HCT116 (cell line): Measurements from ENCODE around the gene ACSS1. TPM values are rescaled to one million over a fixed set of nuclear protein-coding genes. Genes with fewer than 3 reads are reported as not detected.

Experiments
- ATAC-seq: fragments of 200-7000 bp; cut with Tn5 transposase; 2 replicates; pipeline ENCODE4 v1.9.1; 2020; ENCODE audit warnings: mild to moderate bottlenecking, moderate library complexity
- BruUV-seq: library from RNA; stranded (reverse); fragments of 400-500 nt; replicated peaks from 2 replicates; lab custom pipeline; 2021; lab: Mats Ljungman, UMichigan
- CTCF ChIA-PET: fragments of 300-600 bp; sonication (Branson Sonifier 250); formaldehyde crosslinking; loops from one replicate; lab custom pipeline; 2021; ENCODE audit warnings: antibody characterized with exemption; lab: Charles Lee
- POLR2A ChIA-PET: fragments of 300-600, 350-600 bp; sonication (Branson Sonifier 250); formaldehyde crosslinking; loops from one replicate; lab custom pipeline; 2021; ENCODE audit warnings: antibody characterized with exemption; lab: Charles Lee
- RAD21 ChIA-PET, 2 experiments: fragments of 300-600 bp; sonication (Branson Sonifier 250); formaldehyde crosslinking; loops; one replicate each; lab custom pipeline; 2023; ENCODE audit warnings: low total read pairs in 2 of 2; ENCODE audit not compliant: uncharacterized antibody in 2 of 2, unreplicated experiment in 2 of 2, low non-redundant PET in 1 of 2; lab: Charles Lee
- DNase-seq: peaks from one replicate; pipeline ENCODE4 v3.0.0-alpha.2; 2010; ENCODE audit warnings: low read depth, low spot score
- H2AFZ ChIP-seq: fragments of 200-600 bp; shearing (Covaris generic), sonication (generic); 2 replicates; pipeline ENCODE4 v1.6.1; 2017; ENCODE audit warnings: low read depth, mixed run types, mixed read lengths, antibody characterized with exemption, low read length; ENCODE audit not compliant: poor library complexity, severe bottlenecking
- H3K27ac ChIP-seq: 2 replicates; pipeline ENCODE4 v1.5.1; 2012; ENCODE audit warnings: low read depth, low read length
- H3K27me3 ChIP-seq: fragments of 200-600 bp; sonication (generic); 2 replicates; pipeline ENCODE4 v1.6.1; 2016; ENCODE audit warnings: mixed run types, low read length, mixed read lengths; ENCODE audit not compliant: insufficient read depth
- H3K36me3 ChIP-seq, 2 experiments: fragments of 200-500 bp in 1 of 2; fragments of 200-600 bp in 1 of 2; sonication (Bioruptor generic) in 1 of 2; sonication (generic) in 1 of 2; 2 replicates each; pipeline versions ENCODE4 v1.5.1 to v1.6.1; 2014 to 2016; ENCODE audit warnings: low read length in 2 of 2, inconsistent platforms in 1 of 2, mixed read lengths in 1 of 2, mixed run types in 1 of 2; ENCODE audit not compliant: insufficient read depth in 2 of 2, control insufficient read depth in 1 of 2
- H3K4me1 ChIP-seq, 2 experiments: fragments of 200-600 bp in 1 of 2; sonication (generic) in 1 of 2; 2 replicates each; pipeline versions ENCODE4 v1.5.1 to v1.6.1; 2012 to 2017; ENCODE audit warnings: low read length in 2 of 2, inconsistent platforms in 1 of 2, mild to moderate bottlenecking in 1 of 2, mixed read lengths in 1 of 2, mixed run types in 1 of 2, moderate library complexity in 1 of 2; ENCODE audit not compliant: insufficient read depth in 2 of 2, control insufficient read depth in 1 of 2
- H3K4me2 ChIP-seq: fragments of 200-600 bp; sonication (generic); 2 replicates; pipeline ENCODE4 v1.6.1; 2017; ENCODE audit warnings: mixed run types, low read length, mixed read lengths
- H3K4me3 ChIP-seq, 2 experiments: fragments of 200-600 bp in 1 of 2; sonication (generic) in 1 of 2; replicated peaks in 1 of 2; 2 replicates each; pipeline ENCODE4 v1.5.1; 2011 to 2016; ENCODE audit warnings: low read length in 2 of 2, control low read depth in 1 of 2, low read depth in 1 of 2, mild to moderate bottlenecking in 1 of 2, mixed read lengths in 1 of 2, mixed run types in 1 of 2
- H3K79me2 ChIP-seq: fragments of 200-600 bp; sonication (generic); 2 replicates; pipeline ENCODE4 v1.6.1; 2017; ENCODE audit warnings: mild to moderate bottlenecking, mixed run types, low read length, moderate library complexity, mixed read lengths; ENCODE audit not compliant: insufficient read depth
- H3K9ac ChIP-seq: fragments of 200-600 bp; sonication (generic); 2 replicates; pipeline ENCODE4 v1.6.1; 2016; ENCODE audit warnings: low read length, mixed read lengths
- H3K9me2 ChIP-seq: fragments of 200-600 bp; sonication (generic), shearing (Covaris generic); 2 replicates; pipeline ENCODE4 v1.6.1; 2017; ENCODE audit warnings: mixed run types, mild to moderate bottlenecking, moderate library complexity; ENCODE audit not compliant: insufficient read depth
- H3K9me3 ChIP-seq, 2 experiments: fragments of 200-500 bp in 1 of 2; fragments of 200-600 bp in 1 of 2; sonication (Bioruptor generic) in 1 of 2; sonication (generic) in 1 of 2; 2 replicates each; pipeline ENCODE4 v1.6.1; 2014 to 2017; ENCODE audit warnings: low read length in 2 of 2, mixed read lengths in 2 of 2, inconsistent platforms in 1 of 2, low read depth in 1 of 2, mild to moderate bottlenecking in 1 of 2, mixed run types in 1 of 2, moderate library complexity in 1 of 2; ENCODE audit not compliant: control insufficient read depth in 1 of 2, insufficient read depth in 1 of 2
- H4K20me1 ChIP-seq: fragments of 200-600 bp; sonication (generic), shearing (Covaris generic); 2 replicates; pipeline ENCODE4 v1.6.1; 2017; ENCODE audit warnings: mixed run types, mild to moderate bottlenecking, moderate library complexity; ENCODE audit not compliant: insufficient read depth
- ATF3 ChIP-seq: IDR thresholded peaks from 2 replicates; pipeline ENCODE4 v1.6.1; 2012
- CEBPB ChIP-seq: IDR thresholded peaks from 2 replicates; pipeline ENCODE4 v1.6.1; 2012; ENCODE audit warnings: low read depth
- EGR1 ChIP-seq: IDR thresholded peaks from 2 replicates; pipeline ENCODE4 v1.6.1; 2012; ENCODE audit warnings: low read depth
- EZH2 ChIP-seq: fragments of 200-600 bp; sonication (generic); IDR thresholded peaks from 2 replicates; pipeline ENCODE4 v1.6.1; 2017; ENCODE audit warnings: antibody characterized with exemption, mixed run types
- EZH2phosphoT487 ChIP-seq: fragments of 200-600 bp; IDR thresholded peaks from 2 replicates; pipeline ENCODE4 v1.6.1; 2018; ENCODE audit warnings: antibody characterized with exemption, borderline replicate concordance
- JUND ChIP-seq: IDR thresholded peaks from 2 replicates; pipeline ENCODE4 v1.6.1; 2012
- RAD21 ChIP-seq: IDR thresholded peaks from 2 replicates; pipeline ENCODE4 v1.6.1; 2012; ENCODE audit warnings: low read depth, mild to moderate bottlenecking
- REST ChIP-seq: IDR thresholded peaks from 2 replicates; pipeline ENCODE4 v1.6.1; 2012; ENCODE audit warnings: low read depth
- SIN3A ChIP-seq: IDR thresholded peaks from 2 replicates; pipeline ENCODE4 v1.6.1; 2012; ENCODE audit warnings: low read depth
- SP1 ChIP-seq: IDR thresholded peaks from 2 replicates; pipeline ENCODE4 v1.6.1; 2012; ENCODE audit warnings: low read depth
- YY1 ChIP-seq: IDR thresholded peaks from 2 replicates; pipeline ENCODE4 v1.6.1; 2011; ENCODE audit warnings: low read length, low read depth, moderate library complexity, mild to moderate bottlenecking; ENCODE audit not compliant: insufficient replicate concordance; ENCODE audit errors: extremely low read depth
- ZFX ChIP-seq: fragments of 450-650 bp; IDR thresholded peaks from 2 replicates; pipeline ENCODE4 v1.6.1; 2017
- ZNF274 ChIP-seq: fragments of 200-500 bp; sonication (Bioruptor generic); IDR thresholded peaks from 2 replicates; pipeline ENCODE4 v1.6.1; 2014; ENCODE audit warnings: mild to moderate bottlenecking, low read depth, low read length, inconsistent platforms
- intact Hi-C: fragments of 100-400 bp; cut with micrococcal nuclease; formaldehyde crosslinking; loops from 2 replicates; pipeline ENCODE4 v1.10.0; 2022
- total RNA-seq: library from RNA; stranded (reverse); gene quantifications from one replicate; pipeline ENCODE4 v1.2.1, GENCODE V29; 2021; ENCODE audit not compliant: unreplicated experiment

Gene ACSS1
- total RNA-seq, 1 experiment from 2014 or later = 0.27 TPM

GRCh38 chr20:24987873-24988835 lies 69.8 kb downstream of the ACSS1 start (continued):
- TF ChIP-seq EGR1 (no peak), REST (no peak), JUND (no peak), ZFX (no peak)

GRCh38 chr20:24987244-24987643 lies 70.7 kb downstream of the ACSS1 start:
- intact Hi-C loops = no loop called here
- no peak for DNase-seq
- Histone ChIP-seq H3K27me3 (no peaks in the 10 kb centered on the region), H3K9me2 (no peaks in the 10 kb centered on the region), H2AFZ (no peak overlapping the region), H3K4me1 (peaks cover 7 to 10% of the 10 kb centered on the region in 2 experiments; a peak in 3 of 4 replicates), H3K27ac (no peak overlapping the region), H3K4me3 (no peak overlapping the region), H3K9me3 (no peaks in the 10 kb centered on the region), H3K9ac (no peak overlapping the region), H4K20me1 (no peaks in the 10 kb centered on the region), H3K79me2 (peaks cover 91% of the 10 kb centered on the region), H3K36me3 (peaks cover 6 to 11% of the 10 kb centered on the region in 2 experiments; a peak in 2 of 4 replicates), H3K4me2 (no peak overlapping the region)
- CTCF ChIA-PET = no interaction called here
- ATAC-seq = no peak
- RAD21 ChIA-PET = no interaction called here
- POLR2A ChIA-PET = no interaction called here
- TF ChIP-seq ATF3 = no peak
- no peak for TF ChIP-seq ZNF274
- TF ChIP-seq YY1 = no peak
- TF ChIP-seq SP1 = no peak
- no peak for TF ChIP-seq SIN3A
- TF ChIP-seq EZH2phosphoT487 = no peak
- no peak for TF ChIP-seq EGR1
- TF ChIP-seq EZH2 = no peak
- TF ChIP-seq RAD21 = no peak
- no peak for TF ChIP-seq CEBPB
- no TSS peak for BruUV-seq
